Measurements from ENCODE around the gene MCF2L2. TPM values are rescaled to one million over a fixed set of nuclear protein-coding genes. Genes with fewer than 3 reads are reported as not detected.
"Not testable (repeated sequence)": the region's sequence is repeated elsewhere in the genome, so short reads cannot be mapped to it uniquely, and the experiment has no call there.

The MCF2L2 gene
- total RNA-seq, 2 experiments from 2014 or later: 1.0 to 1.7 TPM

DNA sequence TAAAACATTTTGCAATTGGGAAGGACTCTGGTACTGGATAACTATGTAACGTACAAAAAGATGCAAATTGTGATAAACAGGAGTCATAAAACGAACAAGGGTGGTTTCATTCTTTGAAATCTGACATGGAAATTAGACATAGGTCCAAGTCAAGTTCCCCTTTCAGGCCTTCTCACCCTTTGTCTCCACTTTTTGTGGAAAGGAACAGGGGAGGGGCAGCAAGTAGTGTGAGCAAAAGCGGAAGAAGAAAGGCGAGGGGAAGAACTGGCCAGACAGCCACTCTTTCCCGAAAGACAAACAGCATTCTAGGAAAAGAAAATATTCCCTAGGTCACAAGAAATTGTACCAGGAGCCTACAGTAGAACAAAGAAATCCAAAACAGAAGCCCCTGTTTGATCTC, 52.6 kb downstream of the MCF2L2 start:
- H3K36me3 Mint-ChIP-seq (ENCODE audit: low read depth): no peaks in the 10 kb centered on the region
- H3K4me1 Mint-ChIP-seq (ENCODE audit: low read depth): peaks cover 33% of the 10 kb centered on the region
- intact Hi-C loops (cut with micrococcal nuclease): loop anchor here (10.0 kb wide), 1 partner anchor 411 kb away; no protein-coding TSS in a partner anchor
- H3K4me3 Mint-ChIP-seq: no peak overlapping the region
- no peak for DNase-seq
- no peaks in the 10 kb centered on the region for H3K27me3 Mint-ChIP-seq (ENCODE audit: low read depth)
- no peak overlapping the region for H3K27ac Mint-ChIP-seq
- no peaks in the 10 kb centered on the region for H3K9me3 Mint-ChIP-seq
- CTCF ChIA-PET: interaction anchor here (1.9 to 2.5 kb wide), 2 partner anchors 123 to 191 kb away, joined by 5 to 7 read pairs; partner anchors contain the start of gene B3GNT5

DNA sequence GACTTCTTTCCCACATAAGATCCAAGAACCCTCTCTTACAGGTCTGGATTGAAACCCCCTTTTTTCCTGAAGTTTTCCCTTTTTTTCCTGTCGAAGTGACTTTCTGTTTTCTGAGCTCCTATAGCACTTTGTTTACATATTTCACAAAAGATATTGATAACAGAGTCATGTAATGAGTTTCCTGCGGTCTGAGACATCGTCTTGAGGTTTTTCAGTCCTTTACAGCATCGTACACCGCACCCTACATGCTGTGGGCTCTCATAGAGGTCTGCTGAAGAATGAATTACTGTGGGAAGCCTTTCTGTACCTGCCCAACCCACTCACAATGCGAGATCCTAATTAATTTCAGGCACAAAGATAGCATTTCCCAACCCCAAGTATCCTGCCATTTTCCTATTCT, 53.1 kb downstream of the MCF2L2 start:
- H3K9me3 Mint-ChIP-seq: no peaks in the 10 kb centered on the region
- intact Hi-C loops (cut with micrococcal nuclease): loop anchor here (10.0 kb wide), 1 partner anchor 411 kb away; no protein-coding TSS in a partner anchor
- no peak overlapping the region for H3K4me3 Mint-ChIP-seq
- no peaks in the 10 kb centered on the region for H3K27me3 Mint-ChIP-seq (ENCODE audit: low read depth)
- no peaks in the 10 kb centered on the region for H3K36me3 Mint-ChIP-seq (ENCODE audit: low read depth)
- DNase-seq: no peak
- H3K27ac Mint-ChIP-seq: no peak overlapping the region
- peaks cover 35% of the 10 kb centered on the region for H3K4me1 Mint-ChIP-seq (ENCODE audit: low read depth)
- CTCF ChIA-PET: interaction anchor here (1.1 to 2.5 kb wide), 3 partner anchors 10 to 190 kb away, joined by 5 to 7 read pairs (median 5); partner anchors contain the start of gene B3GNT5

DNA sequence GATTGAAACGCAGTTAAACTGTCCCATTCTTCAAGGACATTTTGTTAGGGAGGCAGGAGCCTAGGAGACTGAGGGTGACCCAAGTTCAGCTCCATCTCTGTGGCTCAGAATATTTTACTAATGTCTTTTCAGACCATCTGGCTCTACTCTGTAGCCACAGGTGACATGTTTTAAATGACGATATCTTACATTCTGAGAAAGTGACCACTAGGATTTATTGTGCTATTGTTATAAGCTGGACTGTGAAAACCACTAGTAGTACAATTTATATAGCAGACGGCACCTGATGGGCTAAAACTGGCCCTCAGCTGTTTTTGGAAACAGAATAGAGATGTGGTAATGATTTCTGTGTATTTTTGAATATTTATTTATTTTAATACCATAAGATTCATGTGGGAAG, 55.5 kb downstream of the MCF2L2 start:
- Mint-ChIP-seq H3K27me3 (ENCODE audit: low read depth) (no peaks in the 10 kb centered on the region), H3K4me3 (no peak overlapping the region), H3K9me3 (no peaks in the 10 kb centered on the region), H3K36me3 (ENCODE audit: low read depth) (no peaks in the 10 kb centered on the region), H3K27ac (no peak overlapping the region), H3K4me1 (ENCODE audit: low read depth) (peaks cover 30% of the 10 kb centered on the region)
- DNase-seq: no peak
- intact Hi-C loops (cut with micrococcal nuclease): loop anchor here (10.0 kb wide), 1 partner anchor 408 kb away; no protein-coding TSS in a partner anchor
- CTCF ChIA-PET: interaction anchor here (1.5 to 2.0 kb wide), 2 partner anchors 13 to 188 kb away, joined by 3 to 7 read pairs; no protein-coding TSS in a partner anchor

DNA sequence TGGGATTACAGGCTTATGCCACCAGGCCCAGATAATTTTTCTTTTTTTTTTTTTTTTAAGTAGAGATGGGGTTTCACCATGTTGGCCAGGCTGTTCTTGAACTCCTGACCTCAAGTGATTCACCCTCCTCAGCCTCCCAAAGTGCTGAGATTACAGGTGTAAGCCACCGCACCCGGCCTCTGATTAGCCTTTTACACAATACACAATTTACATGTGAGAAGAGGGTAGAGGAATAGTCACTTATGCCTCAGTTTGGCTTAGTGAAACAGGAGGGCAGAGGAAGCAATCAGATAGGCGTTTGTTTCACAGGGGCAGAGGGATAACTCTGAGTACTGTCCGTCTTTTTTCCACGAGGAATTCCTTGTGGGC, 56.8 kb downstream of the MCF2L2 start:
- H3K36me3 Mint-ChIP-seq (ENCODE audit: low read depth); H3K4me3 Mint-ChIP-seq; H3K9me3 Mint-ChIP-seq; H3K27me3 Mint-ChIP-seq (ENCODE audit: low read depth); H3K27ac Mint-ChIP-seq: not testable (repeated sequence)
- CTCF ChIA-PET: interaction anchor here (0.5 to 1.1 kb wide), 4 partner anchors 9 to 300 kb away, joined by 3 to 4 read pairs (median 3); partner anchors contain the start of gene MCCC1
- peak; percentile 24 for DNase-seq
- H3K4me1 Mint-ChIP-seq (ENCODE audit: low read depth): peaks cover 24% of the 10 kb centered on the region
- intact Hi-C loops (cut with micrococcal nuclease): loop anchor here (1.0 to 10.0 kb wide), 2 partner anchors 86 to 407 kb away; no protein-coding TSS in a partner anchor

DNA sequence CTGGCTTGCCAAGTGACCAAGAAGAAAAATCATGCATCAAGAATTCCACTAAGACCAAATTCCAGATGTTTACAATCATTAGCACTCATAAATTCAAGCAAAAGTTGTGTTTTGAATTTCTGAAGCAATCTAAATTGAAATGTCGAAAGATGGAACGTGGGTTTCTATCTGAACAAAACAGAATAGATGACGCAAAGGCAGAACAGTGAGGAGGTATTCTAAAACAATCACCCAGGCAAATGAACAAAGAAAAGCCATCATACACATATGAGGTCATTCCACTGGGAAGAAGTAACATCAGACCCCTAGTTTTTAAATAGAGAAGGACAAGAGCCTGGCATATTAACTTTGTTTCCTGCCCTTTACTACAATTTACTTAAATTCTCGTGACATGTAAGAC, 58.0 kb downstream of the MCF2L2 start:
- H3K27me3 Mint-ChIP-seq (ENCODE audit: low read depth): no peaks in the 10 kb centered on the region
- H3K4me3 Mint-ChIP-seq: no peak overlapping the region
- no peaks in the 10 kb centered on the region for H3K9me3 Mint-ChIP-seq
- no peak overlapping the region for H3K27ac Mint-ChIP-seq
- CTCF ChIA-PET: interaction anchor here (0.8 to 1.4 kb wide), 2 partner anchors 12 to 185 kb away, joined by 3 read pairs; no protein-coding TSS in a partner anchor
- H3K4me1 Mint-ChIP-seq (ENCODE audit: low read depth): peaks cover 32% of the 10 kb centered on the region
- H3K36me3 Mint-ChIP-seq (ENCODE audit: low read depth): no peaks in the 10 kb centered on the region
- DNase-seq: no peak
- intact Hi-C loops (cut with micrococcal nuclease): loop anchor here (10.0 kb wide), 1 partner anchor 406 kb away; no protein-coding TSS in a partner anchor

DNA sequence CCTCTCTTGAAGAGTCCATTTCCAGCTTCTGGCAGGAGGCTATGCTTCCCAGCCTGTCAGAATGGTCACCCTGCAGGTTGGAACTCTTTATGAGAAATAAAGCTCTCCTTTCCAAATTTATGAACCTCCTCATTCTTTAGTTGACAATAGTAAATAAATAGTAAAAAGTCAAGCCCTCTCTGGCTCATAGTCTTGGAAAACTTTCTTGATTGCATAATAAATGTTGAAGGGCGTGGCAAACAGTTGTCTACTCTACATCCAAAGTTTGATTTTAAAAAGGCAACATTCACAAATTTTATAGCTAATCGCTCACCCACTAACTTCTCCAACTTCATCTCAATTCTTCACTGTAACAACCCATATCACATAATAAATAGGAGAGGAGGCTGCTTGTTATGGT, 58.8 kb downstream of the MCF2L2 start:
- no peak for DNase-seq
- intact Hi-C loops (cut with micrococcal nuclease): loop anchor here (10.0 kb wide), 2 partner anchors 405 to 575 kb away; partner anchors contain the start of gene ATP11B
- Mint-ChIP-seq H3K27ac (no peak overlapping the region), H3K4me3 (no peak overlapping the region), H3K9me3 (no peaks in the 10 kb centered on the region), H3K4me1 (ENCODE audit: low read depth) (peaks cover 36% of the 10 kb centered on the region), H3K36me3 (ENCODE audit: low read depth) (no peaks in the 10 kb centered on the region), H3K27me3 (ENCODE audit: low read depth) (no peaks in the 10 kb centered on the region)
- CTCF ChIA-PET: interaction anchor here (1.4 kb wide), 1 partner anchor 12 kb away, joined by 3 read pairs; no protein-coding TSS in a partner anchor

DNA sequence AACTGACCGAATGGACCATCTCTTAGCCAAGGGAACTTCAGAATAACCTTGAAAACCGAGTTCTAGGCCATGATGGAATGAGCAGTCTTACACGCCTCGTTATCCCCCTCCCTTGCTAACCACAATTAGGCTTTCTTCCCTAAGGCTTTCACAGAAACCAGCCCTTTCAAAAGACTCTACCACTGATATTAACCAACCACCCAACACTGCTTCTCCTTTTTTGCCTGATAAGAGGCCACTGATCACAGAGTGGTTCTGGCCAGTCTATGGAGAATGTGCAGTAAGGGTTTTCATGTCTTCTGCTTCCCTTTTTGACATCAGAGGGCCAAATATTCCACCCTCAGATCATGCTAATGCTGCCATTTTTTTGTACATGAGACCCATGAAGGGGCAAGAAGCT, 59.3 kb downstream of the MCF2L2 start:
- Mint-ChIP-seq H3K27ac (no peak overlapping the region), H3K4me1 (ENCODE audit: low read depth) (peaks cover 36% of the 10 kb centered on the region), H3K4me3 (no peak overlapping the region), H3K36me3 (ENCODE audit: low read depth) (no peaks in the 10 kb centered on the region), H3K9me3 (no peaks in the 10 kb centered on the region), H3K27me3 (ENCODE audit: low read depth) (no peaks in the 10 kb centered on the region)
- DNase-seq: no peak
- intact Hi-C loops (cut with micrococcal nuclease): loop anchor here (10.0 kb wide), 1 partner anchor 574 kb away; the partner anchor contains the start of gene ATP11B
- CTCF ChIA-PET: no interaction called here

DNA sequence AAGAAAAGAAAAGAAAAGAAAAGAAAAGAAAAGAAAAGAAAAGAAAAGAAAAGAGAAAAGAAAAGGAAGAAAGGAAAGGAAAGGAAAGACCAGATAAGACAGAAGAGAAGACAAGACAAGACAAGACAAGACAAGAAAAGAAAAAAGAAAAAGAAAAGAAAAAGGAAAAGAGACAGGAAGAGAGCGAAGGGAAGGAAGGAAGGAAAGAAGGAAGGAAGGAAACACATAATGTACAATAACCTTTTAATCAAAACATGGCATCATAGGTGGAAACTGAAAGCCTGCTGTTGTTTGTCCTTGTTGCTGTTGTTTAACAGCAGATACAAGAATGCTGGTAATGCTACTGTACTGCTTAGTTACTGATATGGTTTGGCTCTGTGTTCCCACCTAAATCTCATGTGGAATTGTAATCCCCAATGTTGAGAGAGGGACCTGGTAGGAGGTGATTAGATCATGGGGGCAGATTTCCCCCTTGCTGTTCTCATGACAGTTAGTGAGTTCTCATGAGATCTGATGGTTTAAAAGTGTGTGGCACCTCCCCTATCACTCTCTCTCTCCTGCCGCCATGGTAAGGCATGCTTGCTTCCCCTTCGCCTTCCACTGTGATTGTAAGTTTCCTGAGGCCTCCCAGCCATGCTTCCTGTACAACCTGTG, 67.3 kb downstream of the MCF2L2 start:
- H3K27ac Mint-ChIP-seq: no peak overlapping the region
- CTCF ChIA-PET: interaction anchor here (1.0 kb wide), 1 partner anchor 258 kb away, joined by 3 read pairs; no protein-coding TSS in a partner anchor
- no peak for DNase-seq
- H3K27me3 Mint-ChIP-seq (ENCODE audit: low read depth): no peaks in the 10 kb centered on the region
- H3K9me3 Mint-ChIP-seq: no peaks in the 10 kb centered on the region
- no peak overlapping the region for H3K4me3 Mint-ChIP-seq
- H3K4me1 Mint-ChIP-seq (ENCODE audit: low read depth): peaks cover 19% of the 10 kb centered on the region
- H3K36me3 Mint-ChIP-seq (ENCODE audit: low read depth): no peaks in the 10 kb centered on the region
- intact Hi-C loops (cut with micrococcal nuclease): loop anchor here (10.0 kb wide), 1 partner anchor 566 kb away; the partner anchor contains the start of gene ATP11B

DNA sequence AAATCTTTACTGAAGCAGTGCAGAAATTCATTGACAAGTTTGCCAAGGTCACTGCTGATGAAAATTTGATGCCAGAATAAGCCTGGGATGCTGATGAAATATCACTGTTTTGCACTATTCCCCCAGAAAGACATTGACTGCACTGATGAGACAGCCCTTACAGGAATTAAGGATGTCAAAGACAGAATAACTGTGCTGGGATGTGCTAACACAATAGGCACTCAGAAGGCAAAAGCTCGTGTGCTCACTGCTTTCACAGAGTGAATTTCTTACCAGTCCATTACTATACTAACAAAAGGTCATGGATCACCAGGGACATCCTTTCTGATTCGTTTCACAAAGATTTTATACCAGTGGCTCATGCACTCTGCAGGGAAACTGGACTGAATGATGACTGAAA, 69.4 kb downstream of the MCF2L2 start:
- H3K9me3 Mint-ChIP-seq: no peaks in the 10 kb centered on the region
- intact Hi-C loops (cut with micrococcal nuclease): no loop called here
- CTCF ChIA-PET: interaction anchor here (1.2 kb wide), 1 partner anchor 22 kb away, joined by 3 read pairs; no protein-coding TSS in a partner anchor

DNA sequence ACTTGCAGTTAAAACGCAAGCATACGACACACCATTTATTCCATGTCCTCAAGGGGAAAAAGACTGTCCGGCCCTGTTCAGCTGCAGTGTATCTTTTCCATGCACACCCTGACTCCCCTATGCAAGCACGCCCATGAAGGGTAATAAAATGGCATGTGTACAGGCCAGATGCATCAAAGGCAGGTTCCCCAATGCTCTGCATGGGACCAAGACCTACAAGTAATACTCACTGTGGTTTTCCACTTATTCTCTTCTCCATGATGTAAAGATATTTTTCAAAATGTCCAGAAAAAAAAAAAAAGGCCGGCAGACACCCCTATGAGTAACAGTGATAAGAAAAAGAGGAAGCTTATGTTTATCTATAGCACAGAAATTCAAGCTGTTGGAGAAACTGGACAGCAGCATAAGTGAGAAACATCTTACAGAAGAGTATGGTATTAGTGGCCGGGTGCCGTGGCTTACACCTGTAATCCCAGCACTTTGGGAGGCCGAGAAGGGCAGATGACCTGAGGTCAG, 70.8 kb downstream of the MCF2L2 start:
- Mint-ChIP-seq H3K27me3 (ENCODE audit: low read depth) (no peaks in the 10 kb centered on the region), H3K9me3 (no peaks in the 10 kb centered on the region), H3K27ac (no peak overlapping the region), H3K4me3 (no peak overlapping the region), H3K4me1 (ENCODE audit: low read depth) (peaks cover 8% of the 10 kb centered on the region), H3K36me3 (ENCODE audit: low read depth) (no peaks in the 10 kb centered on the region)
- DNase-seq: no peak
- CTCF ChIA-PET: interaction anchor here (1.1 kb wide), 1 partner anchor 72 kb away, joined by 3 read pairs; no protein-coding TSS in a partner anchor
- intact Hi-C loops (cut with micrococcal nuclease): no loop called here

More for the DNA sequence above, 69.4 kb downstream of the MCF2L2 start:
- Mint-ChIP-seq H3K27ac (no peak overlapping the region), H3K27me3 (ENCODE audit: low read depth) (no peaks in the 10 kb centered on the region), H3K4me3 (no peak overlapping the region), H3K36me3 (ENCODE audit: low read depth) (no peaks in the 10 kb centered on the region), H3K4me1 (ENCODE audit: low read depth) (peaks cover 8% of the 10 kb centered on the region)
- no peak for DNase-seq

DNA sequence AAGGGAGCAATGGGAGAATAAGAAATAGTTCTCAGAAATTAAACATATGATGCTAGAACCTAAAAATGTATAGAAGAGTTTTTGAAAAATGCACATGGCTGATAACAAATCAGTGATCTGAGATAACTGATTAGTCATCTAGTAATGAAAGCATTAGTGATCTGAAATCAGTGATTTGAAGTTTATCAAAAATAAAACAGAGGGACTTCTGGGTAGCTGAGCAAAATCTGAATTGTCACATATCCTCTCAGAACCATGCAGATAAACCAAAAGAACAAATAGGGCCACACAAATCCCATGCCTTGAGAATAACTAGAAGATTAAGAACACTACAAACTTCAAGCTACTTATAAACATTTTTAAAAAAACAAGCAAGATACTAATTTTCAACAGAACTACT, 71.5 kb downstream of the MCF2L2 start:
- H3K27ac Mint-ChIP-seq: no peak overlapping the region
- H3K9me3 Mint-ChIP-seq: no peaks in the 10 kb centered on the region
- intact Hi-C loops (cut with micrococcal nuclease): no loop called here
- H3K4me1 Mint-ChIP-seq (ENCODE audit: low read depth): peaks cover 8% of the 10 kb centered on the region
- H3K36me3 Mint-ChIP-seq (ENCODE audit: low read depth): no peaks in the 10 kb centered on the region
- DNase-seq: no peak
- no peak overlapping the region for H3K4me3 Mint-ChIP-seq
- no peaks in the 10 kb centered on the region for H3K27me3 Mint-ChIP-seq (ENCODE audit: low read depth)
- CTCF ChIA-PET: interaction anchor here (1.1 kb wide), 1 partner anchor 71 kb away, joined by 3 read pairs; no protein-coding TSS in a partner anchor

DNA sequence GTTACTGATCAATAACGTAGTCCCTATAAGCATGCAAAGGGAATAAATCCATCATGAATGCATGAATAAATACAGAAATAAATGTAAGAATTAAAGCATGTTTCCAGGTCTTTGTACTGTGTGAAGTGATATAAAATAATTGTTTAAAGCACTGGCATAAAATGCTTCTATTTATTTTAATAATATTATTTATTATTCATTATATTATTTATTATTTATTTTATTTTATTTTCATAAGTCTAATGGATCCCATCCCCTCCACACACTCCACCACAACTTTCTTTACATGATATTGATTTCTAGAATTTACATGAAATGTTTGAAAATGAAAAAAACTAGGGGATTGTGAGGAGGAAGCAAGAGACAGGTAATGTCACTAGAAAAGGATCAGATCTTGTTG, 73.5 kb downstream of the MCF2L2 start:
- intact Hi-C loops (cut with micrococcal nuclease): no loop called here
- Mint-ChIP-seq H3K27me3 (ENCODE audit: low read depth) (no peaks in the 10 kb centered on the region), H3K27ac (no peak overlapping the region), H3K4me3 (no peak overlapping the region), H3K9me3 (no peaks in the 10 kb centered on the region), H3K36me3 (ENCODE audit: low read depth) (no peaks in the 10 kb centered on the region), H3K4me1 (ENCODE audit: low read depth) (peaks cover 18% of the 10 kb centered on the region)
- DNase-seq: no peak
- CTCF ChIA-PET: no interaction called here

All from activated naive CD4-positive, alpha-beta T cell treated with anti-CD3 and anti-CD28 coated beads for 36 hours (primary cell).